ENCODE results near the gene TFF3.

The TFF3 gene

GRCh38 chr21:42319851-42320572 lies 4.8 kb upstream of the TFF3 start:
- peak; percentile 74 for DNase-seq

- peak; percentile 98 for DNase-seq
These were observed 4.2 kb upstream of the TFF3 start for GRCh38 chr21:42319376-42319775.

- DNase-seq, result no peak
These were observed 2.9 kb upstream of the TFF3 start for GRCh38 chr21:42317826-42318746.

GRCh38 chr21:42317341-42317741 lies 2.1 kb upstream of the TFF3 start:
- DNase-seq, result no peak

- DNase-seq, result no peak
These were observed 1.7 kb upstream of the TFF3 start for GRCh38 chr21:42316891-42317290.

GRCh38 chr21:42314616-42315295 lies 453 bp downstream of the TFF3 start:
- DNase-seq, result no peak

- no peak for DNase-seq
These were observed 1.7 kb downstream of the TFF3 start for GRCh38 chr21:42313501-42313969.

- DNase-seq, result no peak
These were observed 2.5 kb downstream of the TFF3 start for GRCh38 chr21:42312626-42313104.

GRCh38 chr21:42311816-42312625 lies 3.2 kb downstream of the TFF3 start:
- no peak for DNase-seq

- no peak for DNase-seq
These were observed 4.0 kb downstream of the TFF3 start for GRCh38 chr21:42311160-42311559.

- DNase-seq, result no peak
These were observed 4.7 kb downstream of the TFF3 start for GRCh38 chr21:42310411-42311001.

- DNase-seq, result no peak
These were observed 5.4 kb downstream of the TFF3 start for GRCh38 chr21:42309753-42310213.

- DNase-seq, result no peak
These were observed 6.1 kb downstream of the TFF3 start for GRCh38 chr21:42308914-42309752.

GRCh38 chr21:42308161-42308913 lies 6.9 kb downstream of the TFF3 start:
- no peak for DNase-seq

- DNase-seq, result no peak
These were observed 8.1 kb downstream of the TFF3 start for GRCh38 chr21:42307106-42307505.

GRCh38 chr21:42306366-42307035 lies 8.7 kb downstream of the TFF3 start:
- DNase-seq, result no peak

GRCh38 chr21:42305707-42306147 lies 9.5 kb downstream of the TFF3 start:
- DNase-seq, result no peak

GRCh38 chr21:42304556-42305454 lies 10.4 kb downstream of the TFF3 start:
- DNase-seq, result no peak
